HPDE6-E6E7 (cell line): Measurements from ENCODE around the gene RBM4.
"Not testable (repeated sequence)": the region's sequence is repeated elsewhere in the genome, so short reads cannot be mapped to it uniquely, and the experiment has no call there.

Experiments
- DNase-seq: peaks from one replicate; pipeline ENCODE4 v3.0.0; 2011; ENCODE audit warnings: missing footprints; ENCODE audit errors: extremely low spot score

The RBM4 gene, protein sequence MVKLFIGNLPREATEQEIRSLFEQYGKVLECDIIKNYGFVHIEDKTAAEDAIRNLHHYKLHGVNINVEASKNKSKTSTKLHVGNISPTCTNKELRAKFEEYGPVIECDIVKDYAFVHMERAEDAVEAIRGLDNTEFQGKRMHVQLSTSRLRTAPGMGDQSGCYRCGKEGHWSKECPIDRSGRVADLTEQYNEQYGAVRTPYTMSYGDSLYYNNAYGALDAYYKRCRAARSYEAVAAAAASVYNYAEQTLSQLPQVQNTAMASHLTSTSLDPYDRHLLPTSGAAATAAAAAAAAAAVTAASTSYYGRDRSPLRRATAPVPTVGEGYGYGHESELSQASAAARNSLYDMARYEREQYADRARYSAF

DNA sequence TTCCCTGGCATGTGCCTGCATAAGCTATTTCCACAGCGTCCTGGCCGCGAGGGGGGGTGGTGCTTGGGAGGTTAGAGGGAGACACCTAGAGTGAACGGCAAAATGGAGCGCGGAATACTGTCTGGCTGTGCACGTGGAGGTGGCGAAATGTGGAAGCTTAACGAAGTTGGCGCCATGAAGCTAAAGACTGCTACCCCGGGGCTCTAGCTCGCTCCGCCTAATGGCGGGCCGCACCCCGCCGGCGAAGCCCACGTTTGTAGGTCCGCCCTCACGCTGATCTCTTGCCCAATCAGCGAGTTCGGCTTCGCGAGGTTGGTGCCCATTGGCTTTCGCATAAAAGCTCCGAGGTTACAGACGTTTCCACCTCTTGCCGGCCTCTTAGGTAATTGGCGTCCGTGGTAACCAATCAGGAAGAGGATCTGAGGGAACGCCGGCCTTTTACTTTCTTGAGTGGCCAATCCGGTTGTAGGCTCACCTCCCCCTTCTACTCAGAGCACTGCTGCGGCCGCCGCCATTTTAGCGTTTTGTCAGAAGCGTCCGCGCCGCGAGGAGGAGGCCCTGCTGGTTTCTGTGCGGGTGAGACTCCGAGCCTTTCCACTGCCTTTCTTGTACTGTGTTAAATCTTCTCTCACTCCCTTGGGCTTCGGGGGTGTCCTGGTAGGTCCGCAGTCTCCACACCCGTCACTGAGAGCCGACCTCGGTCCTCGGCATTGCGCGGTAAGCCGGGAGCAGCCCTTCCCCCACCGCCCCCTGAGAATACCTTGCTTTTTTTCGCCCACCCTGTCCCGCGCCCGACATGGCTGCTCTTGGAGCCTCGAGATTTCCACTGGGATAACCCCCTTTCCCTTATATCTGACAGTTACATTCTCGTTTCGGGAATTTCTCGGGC is at the start of gene RBM4:
RBM4 (plus strand) TSS at position 527 of the 889 bp plus-strand sequence. CDS start 1,009 bp downstream, outside the sequence.
- peak; percentile 98 for DNase-seq

DNA sequence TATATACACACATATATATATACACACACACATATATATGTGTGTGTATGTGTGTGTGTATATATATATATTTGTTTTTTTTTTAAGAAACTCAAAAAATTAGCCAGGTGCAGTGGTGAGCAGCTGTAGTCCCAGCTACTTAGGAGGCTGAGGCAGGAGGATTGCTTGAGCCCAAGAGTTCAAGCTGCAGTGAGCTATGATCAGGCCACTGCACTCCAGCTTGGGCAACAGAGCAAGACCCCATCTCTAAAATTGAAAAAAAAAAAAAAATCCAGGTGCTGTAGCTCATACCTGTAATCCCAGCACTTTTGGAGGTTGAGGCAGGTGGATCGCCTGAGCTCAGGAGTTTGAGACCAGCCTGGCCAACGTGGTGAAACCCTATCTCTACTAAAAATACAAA is 49.2 kb upstream of the RBM4 start:
- not testable (repeated sequence) for DNase-seq

DNA sequence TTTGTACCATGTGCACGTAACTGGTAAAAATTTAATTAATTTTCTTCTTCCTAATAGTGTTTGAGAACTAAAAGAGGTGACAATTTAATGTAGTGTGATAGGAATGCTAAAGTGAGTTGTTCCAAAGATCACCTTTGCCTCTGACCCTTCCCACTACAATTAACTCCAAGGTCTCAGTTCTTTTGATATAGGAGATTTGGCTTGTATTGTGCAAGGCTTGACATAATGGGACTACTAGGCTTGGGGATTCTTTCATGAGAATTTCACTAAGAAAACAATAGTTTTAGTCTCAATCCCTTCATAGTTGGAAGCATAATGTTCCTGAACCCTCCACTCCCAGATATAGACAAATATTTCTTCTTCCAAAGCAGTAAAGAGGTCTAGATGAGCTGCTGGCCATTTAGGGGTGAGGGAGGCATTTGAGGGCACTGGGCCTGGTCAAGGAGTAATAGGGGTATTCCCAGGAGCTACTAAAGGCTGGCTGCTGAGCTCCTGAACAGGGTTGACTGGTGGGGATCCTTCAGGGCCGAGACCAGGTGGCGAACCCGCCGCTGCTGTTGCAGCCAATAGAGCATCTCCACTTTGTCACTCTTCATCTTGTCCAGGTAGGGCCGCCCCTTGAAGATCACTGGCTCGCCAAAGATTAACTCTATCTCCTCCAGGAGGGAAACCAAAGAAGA is 48.4 kb upstream of the RBM4 start:
- no peak for DNase-seq

DNA sequence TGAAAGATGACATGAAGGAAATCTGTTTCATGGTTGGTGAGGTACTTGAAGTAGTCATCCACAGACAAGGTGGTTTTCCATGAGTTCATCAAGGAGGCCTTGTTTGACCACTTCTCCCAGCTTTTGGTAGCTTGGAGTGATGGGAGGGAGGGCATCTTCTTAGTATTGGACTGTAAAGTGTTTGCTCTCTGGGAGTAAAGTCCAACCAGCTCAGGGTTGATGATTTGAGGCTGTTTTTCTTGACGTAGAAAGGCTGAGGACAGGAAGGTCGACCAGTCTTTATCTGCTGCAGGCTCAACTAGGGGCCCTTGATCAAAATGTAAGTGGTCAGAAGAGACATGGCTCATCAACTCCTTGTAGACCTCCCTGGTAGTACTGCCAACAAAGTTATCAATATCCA is 47.3 kb upstream of the RBM4 start:
- DNase-seq, result no peak

DNA sequence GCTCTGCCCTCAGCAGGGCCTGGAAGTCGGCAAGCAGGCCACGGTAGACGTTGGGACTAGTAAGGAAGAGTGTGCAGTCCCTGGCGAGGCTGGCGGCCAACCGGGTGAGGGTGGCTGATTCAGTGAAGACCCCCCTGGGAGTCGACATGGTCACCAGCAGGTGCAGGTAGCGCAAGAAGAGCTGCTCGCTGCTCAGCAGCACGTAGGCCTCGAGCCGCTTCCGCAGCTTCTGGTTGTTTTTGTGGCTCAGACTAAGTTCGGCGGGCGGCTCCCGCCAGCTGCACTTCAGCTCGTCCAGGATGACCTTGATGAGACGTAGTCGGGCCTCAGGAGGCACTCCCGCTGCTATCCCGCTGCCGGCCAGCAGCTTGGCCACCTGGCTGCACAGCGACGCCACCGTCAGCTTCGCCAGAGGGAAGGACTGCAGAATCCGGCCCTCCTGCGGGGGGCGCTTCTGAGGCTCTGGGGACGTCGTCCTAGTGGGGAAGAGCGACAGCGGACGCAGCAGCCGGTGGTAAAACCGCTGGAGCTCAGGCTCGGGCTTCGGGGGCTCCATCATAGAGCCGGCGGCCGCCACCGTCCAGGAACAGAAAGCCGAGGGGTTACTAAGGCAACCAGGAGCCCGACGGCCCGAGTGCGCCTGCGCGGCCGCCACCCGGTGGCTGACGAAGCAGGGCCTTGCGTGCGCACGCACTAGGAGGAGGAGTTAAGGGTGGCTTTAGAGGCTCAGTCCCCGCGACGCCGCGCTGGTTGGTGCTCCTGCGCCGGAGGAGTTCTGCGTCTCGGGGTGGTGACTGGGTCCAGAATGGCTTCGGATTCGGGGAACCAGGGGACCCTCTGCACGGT is 45.8 kb upstream of the RBM4 start, which contains the start of the genes CCDC87 and CCS:
CCDC87 (minus strand) TSS at position 607 of the 846 bp plus-strand sequence; CDS start at position 559, 48 bp downstream.
CCS (plus strand) TSS at position 729 of the 846 bp plus-strand sequence; CDS start at position 806, 77 bp downstream.
- peak; percentile 100 for DNase-seq

DNA sequence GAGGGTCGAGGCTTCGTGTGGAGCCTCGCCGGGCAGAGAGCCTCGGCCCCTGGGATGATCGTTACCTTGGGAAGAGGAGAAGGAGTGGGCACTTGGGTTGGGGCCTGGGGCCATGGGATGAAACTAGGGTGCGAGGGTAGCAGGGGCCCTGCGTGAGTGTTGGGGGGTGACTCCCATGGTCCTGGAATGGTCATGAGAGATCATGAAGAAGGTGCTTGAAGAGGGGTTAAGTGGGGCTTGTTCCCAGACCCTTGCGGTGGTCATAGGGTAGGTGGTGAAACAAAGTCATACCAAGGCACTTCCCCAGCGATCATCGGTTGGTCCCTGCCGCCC is 45.2 kb upstream of the RBM4 start:
- no peak for DNase-seq

DNA sequence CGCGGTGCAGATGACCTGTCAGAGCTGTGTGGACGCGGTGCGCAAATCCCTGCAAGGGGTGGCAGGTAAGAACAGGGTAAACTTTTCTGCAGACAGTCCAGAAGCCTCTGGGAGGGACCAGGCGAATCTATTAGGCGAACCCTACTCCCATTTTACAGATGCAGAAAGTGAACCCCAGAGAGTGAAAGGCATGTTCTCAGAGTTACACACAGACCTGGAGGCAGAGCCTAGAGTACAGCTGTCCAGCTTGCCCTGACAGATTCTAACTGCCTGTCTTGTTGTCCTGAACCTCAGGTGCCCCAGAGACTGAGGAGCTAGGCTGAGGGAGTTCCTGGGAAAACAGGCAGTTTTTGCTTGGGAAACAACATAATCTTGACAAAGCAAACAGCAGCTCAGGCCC is 44.9 kb upstream of the RBM4 start:
- no peak for DNase-seq

DNA sequence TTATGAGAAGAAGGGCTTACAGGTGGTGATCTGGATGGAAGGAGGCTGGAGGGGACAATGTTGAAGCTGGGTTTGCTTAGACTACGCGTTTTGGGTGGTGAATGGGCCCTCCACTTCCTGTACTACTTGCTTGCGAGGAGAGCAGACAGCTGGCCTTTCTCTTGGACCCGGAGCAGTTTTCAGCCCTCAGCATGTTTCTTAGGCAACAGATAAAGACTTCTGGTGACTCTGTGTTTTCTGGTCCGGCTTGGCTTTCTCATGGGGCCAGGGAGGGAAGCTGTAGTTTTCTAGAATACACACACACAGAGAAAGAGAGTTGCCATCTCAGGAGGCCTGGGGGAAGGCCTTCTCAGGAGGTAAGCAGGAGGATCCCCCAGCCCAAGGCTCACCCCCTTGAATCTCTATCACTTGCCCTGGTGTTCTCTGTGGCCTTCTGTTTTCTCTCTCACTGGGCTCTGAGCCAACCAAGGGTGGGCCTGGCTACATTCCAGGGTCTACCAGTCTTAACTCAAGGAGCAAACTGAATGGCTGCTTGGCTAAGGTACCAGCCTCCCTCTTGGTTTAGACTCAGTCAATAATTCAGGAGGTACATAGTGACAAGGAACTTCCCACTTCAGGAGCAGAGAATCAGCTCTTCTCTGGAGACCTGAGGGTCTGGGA is 43.1 kb upstream of the RBM4 start:
- no peak for DNase-seq

DNA sequence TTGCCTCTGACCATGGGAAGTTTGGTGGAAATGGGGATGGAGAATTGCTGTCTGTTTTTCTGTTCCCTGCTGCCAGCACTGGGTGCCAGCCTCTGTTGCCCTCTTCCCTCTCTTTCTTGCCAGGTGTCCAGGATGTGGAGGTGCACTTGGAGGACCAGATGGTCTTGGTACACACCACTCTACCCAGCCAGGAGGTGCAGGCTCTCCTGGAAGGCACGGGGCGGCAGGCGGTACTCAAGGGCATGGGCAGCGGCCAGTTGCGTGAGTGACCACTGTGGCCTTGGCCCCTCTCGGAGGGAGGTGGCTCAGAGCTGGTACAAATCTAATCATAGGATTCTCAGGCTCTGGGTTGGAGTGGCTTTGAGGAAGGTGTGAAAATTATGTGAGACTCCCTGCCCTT is 39.5 kb upstream of the RBM4 start:
- no peak for DNase-seq

DNA sequence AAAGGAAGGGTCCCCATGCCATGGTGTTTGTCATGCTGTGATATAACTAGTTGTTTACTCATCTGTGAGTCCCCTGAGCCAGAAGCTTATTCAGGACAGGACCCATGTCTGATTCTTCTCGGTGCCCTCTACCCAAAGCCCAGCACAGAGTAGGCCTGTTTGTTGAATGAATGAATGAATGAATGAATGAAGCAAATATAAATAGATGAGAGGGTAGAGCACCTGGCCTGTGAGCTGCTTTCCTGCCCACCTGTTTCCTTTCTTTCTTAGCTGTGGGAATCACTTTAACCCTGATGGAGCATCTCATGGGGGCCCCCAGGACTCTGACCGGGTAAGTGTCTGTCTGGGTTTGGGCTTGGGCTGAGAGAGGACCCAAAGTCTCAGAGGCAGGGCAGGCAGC is 38.3 kb upstream of the RBM4 start:
- no peak for DNase-seq

DNA sequence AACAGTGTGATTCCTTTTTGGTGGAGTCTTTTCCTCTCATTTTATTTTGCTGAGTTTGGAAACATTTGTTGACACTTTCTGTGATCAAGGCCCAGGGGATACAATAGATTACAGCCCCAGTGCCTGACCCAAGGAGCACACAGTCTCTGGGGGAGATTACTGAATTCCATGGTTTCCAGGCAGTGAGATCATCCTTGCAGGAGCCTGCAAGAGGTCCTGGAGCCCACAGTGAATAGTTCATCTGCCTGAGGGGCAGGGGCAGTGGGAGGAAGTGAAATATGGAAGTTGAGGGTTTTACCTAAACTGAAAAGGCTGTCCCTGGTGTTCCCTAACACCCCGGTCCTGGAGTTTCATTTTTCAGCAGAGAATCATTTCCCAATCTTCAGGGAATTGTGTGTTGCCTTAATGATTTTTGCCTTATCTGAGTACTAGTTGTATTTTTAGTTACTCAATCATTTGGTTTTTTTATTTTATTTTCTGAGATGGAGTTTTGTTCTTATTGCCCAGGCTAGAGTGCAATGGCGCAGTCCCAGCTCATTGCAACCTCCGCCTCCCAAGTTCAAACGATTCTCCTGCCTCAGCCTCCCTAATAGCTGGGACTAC is 37.8 kb upstream of the RBM4 start:
- DNase-seq, result no peak

DNA sequence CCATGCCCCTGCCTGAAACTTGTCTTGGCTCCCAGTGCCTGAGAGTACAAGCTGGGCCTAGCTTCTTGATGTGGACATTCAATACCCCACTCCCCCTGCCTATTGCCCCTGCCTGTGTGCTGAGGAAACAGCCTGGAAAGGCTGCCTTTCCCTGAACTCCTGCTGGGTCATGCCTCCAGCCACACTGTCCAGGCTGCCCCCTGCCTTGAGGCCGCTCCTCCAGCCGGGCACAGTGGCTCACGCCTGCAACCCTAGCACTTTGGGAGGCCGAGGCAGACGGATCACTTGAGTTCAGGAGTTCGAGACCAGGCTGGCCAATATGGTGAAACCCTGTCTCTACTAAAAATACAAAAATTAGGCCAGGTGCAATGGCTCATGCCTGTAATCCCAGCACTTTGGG is 35.4 kb upstream of the RBM4 start:
- no peak for DNase-seq

DNA sequence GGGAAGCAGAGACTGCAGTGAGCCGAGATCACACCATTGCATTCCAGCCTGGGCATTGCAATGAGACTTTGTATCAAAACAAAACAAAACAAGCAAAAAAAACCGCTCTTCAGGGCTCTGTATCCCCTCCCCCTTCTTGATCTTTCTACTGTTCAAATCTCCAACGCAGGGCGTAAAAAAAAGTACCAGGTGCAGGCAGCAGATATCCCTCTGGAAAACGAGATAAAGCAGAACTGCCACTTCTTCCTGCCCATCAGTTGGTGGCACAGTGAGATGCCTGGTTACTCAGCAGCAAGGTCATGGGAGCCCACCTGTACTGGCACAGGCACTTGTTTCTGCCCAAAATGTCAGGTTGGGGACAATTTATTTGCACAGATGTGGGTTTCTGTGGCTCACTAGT is 34.3 kb upstream of the RBM4 start:
- DNase-seq, result no peak

DNA sequence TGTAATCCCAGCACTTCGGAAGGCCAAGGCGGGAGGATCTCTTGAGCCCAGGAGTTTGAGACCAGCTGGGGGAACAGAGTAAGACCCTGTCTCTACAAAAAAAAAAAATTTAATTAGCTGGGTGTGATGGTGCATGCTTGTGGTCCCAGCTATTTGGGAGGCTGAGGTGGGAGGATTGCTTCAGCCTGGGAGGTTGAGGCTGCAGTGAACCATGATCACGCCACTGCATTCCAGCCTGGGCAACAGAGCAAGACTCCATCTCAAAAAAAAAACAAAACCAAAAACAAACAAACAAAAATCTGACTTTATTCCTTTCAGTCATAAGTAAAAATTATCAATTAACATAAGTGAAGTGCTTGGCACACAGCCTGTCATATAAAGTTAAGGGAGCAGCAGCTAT is 31.9 kb upstream of the RBM4 start:
- DNase-seq, result not testable (repeated sequence)

DNA sequence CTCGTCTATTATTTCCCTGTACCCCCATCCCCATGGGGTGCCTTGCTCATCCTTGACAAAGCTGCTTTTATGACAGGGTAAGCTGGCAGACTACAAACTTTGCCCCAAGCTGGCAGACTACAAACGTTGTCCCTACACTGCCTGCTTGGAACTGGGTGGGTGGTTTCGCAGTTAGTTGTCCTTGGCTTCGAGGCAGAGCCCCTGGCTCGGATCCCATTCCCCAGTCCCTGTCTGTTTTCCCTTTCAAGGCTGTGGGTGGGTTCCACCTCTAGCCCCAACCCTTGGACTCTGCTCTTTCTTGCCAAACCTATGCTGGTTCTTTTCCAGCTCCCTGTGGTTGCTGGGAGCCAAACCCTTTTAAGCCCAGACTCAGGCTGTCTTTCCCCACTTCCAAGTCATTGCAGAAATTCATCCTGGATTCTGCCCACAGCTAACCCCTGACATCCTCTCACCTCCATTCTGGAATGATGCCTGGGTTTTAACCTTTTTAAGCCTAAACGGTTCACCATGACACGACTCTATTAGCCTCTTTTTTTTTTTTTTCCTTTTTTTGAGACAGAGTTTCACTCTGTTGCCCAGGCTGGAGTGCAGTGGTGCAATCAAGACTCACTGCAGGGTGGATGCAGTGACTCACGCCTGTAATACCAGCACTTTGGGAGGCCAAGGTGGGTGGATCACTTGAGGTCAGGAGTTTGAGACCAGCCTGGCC is 31.2 kb upstream of the RBM4 start:
- DNase-seq, result no peak

DNA sequence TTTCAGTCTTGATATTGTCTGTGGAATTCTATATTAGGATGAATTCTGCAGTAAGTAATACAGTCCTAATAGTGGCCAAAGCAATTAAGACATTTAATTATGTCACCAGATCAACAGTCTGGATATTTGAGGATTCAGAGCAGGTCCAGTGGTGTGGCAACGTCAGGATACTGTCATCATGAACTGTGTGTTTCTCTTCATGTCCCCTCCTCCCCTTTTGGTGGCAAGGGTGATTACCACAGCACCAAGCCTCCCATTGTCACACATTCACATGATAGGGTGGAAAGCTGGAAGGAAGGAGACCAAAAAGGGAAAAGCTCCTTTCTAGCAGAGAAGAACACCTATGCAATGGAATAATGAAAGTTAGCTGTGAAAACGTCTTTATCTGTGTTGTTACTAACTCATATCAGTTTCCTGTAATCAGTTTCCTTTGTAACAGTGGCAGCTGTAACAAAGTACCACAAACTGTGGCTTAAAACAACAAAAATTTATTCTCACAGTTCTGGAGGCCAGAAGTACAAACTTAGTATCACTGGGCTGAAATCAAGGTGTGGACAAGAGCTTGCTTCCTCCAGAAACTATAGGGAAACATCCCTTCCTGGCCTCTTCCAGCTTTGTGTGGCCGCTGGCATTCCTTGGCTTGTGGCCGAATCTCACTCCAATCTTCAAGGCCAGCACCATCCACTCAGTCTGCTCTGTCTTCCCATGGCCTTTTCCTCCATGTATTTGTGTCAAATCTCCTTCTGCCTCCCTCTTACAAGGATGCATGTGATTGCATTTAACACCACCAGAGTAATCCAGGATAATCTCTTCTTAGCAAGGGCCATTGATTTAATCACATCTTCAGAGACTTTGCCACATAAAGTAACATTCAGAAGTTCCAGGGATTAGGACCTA is 28.5 kb upstream of the RBM4 start:
- DNase-seq, result no peak

DNA sequence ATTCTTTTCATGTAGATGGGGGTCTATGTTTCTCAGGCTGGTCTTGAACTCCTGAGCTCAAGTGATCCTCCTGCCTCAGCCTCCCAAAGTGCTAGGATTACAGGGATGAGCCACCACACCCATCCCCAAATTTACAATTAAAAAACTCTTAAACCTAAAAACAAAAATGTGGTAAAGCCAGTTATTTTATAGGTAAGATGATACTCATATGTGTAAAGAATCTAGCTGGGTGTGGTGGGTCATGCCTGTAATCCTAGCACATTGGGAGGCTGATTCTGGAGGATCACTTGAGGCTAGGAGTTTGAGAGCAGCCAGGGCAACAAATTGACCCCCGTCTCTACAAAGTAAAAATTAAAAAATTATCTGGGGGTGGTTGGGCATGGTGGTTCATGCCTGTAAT is 26.0 kb upstream of the RBM4 start:
- no peak for DNase-seq

DNA sequence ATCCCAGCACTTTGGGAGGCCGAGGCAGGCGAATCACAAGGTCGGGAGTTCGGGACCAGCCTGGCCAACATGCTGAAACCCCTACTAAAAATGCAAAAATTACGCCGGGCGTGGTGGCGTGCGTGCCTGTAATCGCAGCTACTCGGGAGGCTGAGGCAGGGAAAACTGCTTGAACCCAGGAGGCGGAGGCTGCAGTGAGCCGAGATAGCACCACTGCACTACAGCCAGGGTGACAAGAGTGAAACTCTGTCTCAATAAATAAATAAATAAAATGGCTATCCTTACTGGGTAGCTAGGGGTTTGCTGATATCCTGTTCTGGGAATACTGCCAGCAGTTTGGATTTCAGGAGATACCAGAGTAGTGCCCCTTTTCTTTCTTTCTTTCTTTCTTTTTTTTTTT is 24.4 kb upstream of the RBM4 start:
- DNase-seq, result no peak
